ENCODE data around the gene GRN. TPM values are rescaled to one million over a fixed set of nuclear protein-coding genes. Genes with fewer than 3 reads are reported as not detected.
A peak's percentile ranks its signal among the peaks of the same experiment; 100 is the strongest.

The GRN gene
- total and polyA plus RNA-seq, 8 donors = 31.8 to 644 (median 196) TPM

GRCh38 chr17:44314031-44314430 lies 31.1 kb upstream of the GRN start:
- peaks cover 12 to 77% (median 47%) of the 10 kb centered on the region in 3 donors for H3K27me3 ChIP-seq
- TF ChIP-seq EP300 (IDR thresholded peaks at IDR 0.05) (no peak), CTCF (IDR thresholded peaks at IDR 0.05) (no peak), POLR2A (IDR thresholded peaks at IDR 0.05) (no peak), POLR2AphosphoS5 (IDR thresholded peaks at IDR 0.05) (no peak)
- H3K4me1 ChIP-seq = peaks cover 12 to 21% (median 17%) of the 10 kb centered on the region in 4 donors
- H3K4me3 ChIP-seq = no peak overlapping the region
- H3K36me3 ChIP-seq = peaks cover 0 to 6% (median under 1%) of the 10 kb centered on the region in 4 donors
- DNase-seq = no peak
- no peak overlapping the region for H3K27ac ChIP-seq
- intact Hi-C loops (cut with DNase I; ENCODE audit: low total_unique reads) = no loop called here
- no peaks in the 10 kb centered on the region for H3K9me3 ChIP-seq
- WGBS, 5 donors = 72 to 84% (median 81%) methylated on average over 7 of the region's 7 CpGs

GRCh38 chr17:44314524-44314868 lies 30.6 kb upstream of the GRN start:
- TF ChIP-seq EP300 (IDR thresholded peaks at IDR 0.05) (no peak), POLR2AphosphoS5 (IDR thresholded peaks at IDR 0.05) (no peak), CTCF (IDR thresholded peaks at IDR 0.05) (no peak), POLR2A (IDR thresholded peaks at IDR 0.05) (no peak)
- H3K4me1 ChIP-seq = peaks cover 11 to 19% (median 14%) of the 10 kb centered on the region in 4 donors
- no peaks in the 10 kb centered on the region for H3K9me3 ChIP-seq
- DNase-seq = peak in 1 of 2 donors; percentile 4
- peak overlapping the region in 1 of 4 donors; percentile 47 for H3K4me3 ChIP-seq
- 22 to 41% (median 36%) methylated on average over 8 to 11 of the region's 11 CpGs for WGBS, 5 donors
- H3K27ac ChIP-seq = no peak overlapping the region
- intact Hi-C loops (cut with DNase I; ENCODE audit: low total_unique reads) = no loop called here
- H3K27me3 ChIP-seq = peaks cover 12 to 72% (median 47%) of the 10 kb centered on the region in 3 donors
- peaks cover 2 to 11% (median 6%) of the 10 kb centered on the region in 4 donors for H3K36me3 ChIP-seq

GRCh38 chr17:44314869-44315661 lies 30.0 kb upstream of the GRN start:
- Histone ChIP-seq H3K27ac (no peak overlapping the region), H3K27me3 (peaks cover 12 to 69% (median 47%) of the 10 kb centered on the region in 3 donors), H3K4me3 (peak overlapping the region; percentile 27 to 47 (median 34)), H3K36me3 (peaks cover 8 to 16% (median 11%) of the 10 kb centered on the region in 4 donors), H3K4me1 (peaks cover 11 to 19% (median 13%) of the 10 kb centered on the region in 4 donors), H3K9me3 (no peaks in the 10 kb centered on the region)
- WGBS, 5 donors = 1 to 2% (median 2%) methylated on average over 9 to 81 of the region's 81 CpGs
- TF ChIP-seq EP300 (IDR thresholded peaks at IDR 0.05) = no peak
- TF ChIP-seq POLR2AphosphoS5 (IDR thresholded peaks at IDR 0.05) = no peak
- no peak for TF ChIP-seq POLR2A (IDR thresholded peaks at IDR 0.05)
- TF ChIP-seq CTCF (IDR thresholded peaks at IDR 0.05) = no peak
- DNase-seq = peak; percentile 40 to 74
- intact Hi-C loops (cut with DNase I; ENCODE audit: low total_unique reads) = no loop called here

- 5 to 8% (median 7%) methylated on average over 29 to 38 of the region's 38 CpGs for WGBS, 5 donors
- Histone ChIP-seq H3K27ac (no peak overlapping the region), H3K27me3 (peaks cover 12 to 69% (median 47%) of the 10 kb centered on the region in 3 donors), H3K36me3 (peaks cover 17 to 26% (median 21%) of the 10 kb centered on the region in 4 donors), H3K9me3 (no peaks in the 10 kb centered on the region), H3K4me3 (peak overlapping the region in 2 of 4 donors; percentile 38 to 47), H3K4me1 (peaks cover 11 to 19% (median 13%) of the 10 kb centered on the region in 4 donors)
- TF ChIP-seq POLR2AphosphoS5 (IDR thresholded peaks at IDR 0.05) = no peak
- TF ChIP-seq EP300 (IDR thresholded peaks at IDR 0.05) = no peak
- TF ChIP-seq CTCF (IDR thresholded peaks at IDR 0.05) = no peak
- TF ChIP-seq POLR2A (IDR thresholded peaks at IDR 0.05) = no peak
- intact Hi-C loops (cut with DNase I; ENCODE audit: low total_unique reads) = no loop called here
- DNase-seq = no peak
Observed at GRCh38 chr17:44315760-44316731, 29.1 kb upstream of the GRN start.
